Testis (tissue), 2 donors: ENCODE data around the gene IRGC.

Experiments
- POLR2A ChIP-seq: fragments of 450-650 bp; IDR thresholded peaks from one replicate; pipeline ENCODE4 v1.6.1; 2017; ENCODE audit warnings: antibody characterized with exemption, mild to moderate bottlenecking, moderate library complexity
- TF ChIP-seq, protein P1 (sequence below), 3 experiments: fragments of 450-650 bp in 2 of 3; fragments of 200-600 bp in 1 of 3; sonication (generic) in 1 of 3; IDR thresholded peaks; one replicate each; pipeline ENCODE4 v1.5.1; 2016 to 2019; ENCODE audit warnings: antibody characterized with exemption in 3 of 3, mild to moderate bottlenecking in 2 of 3, moderate library complexity in 1 of 3

DNA sequence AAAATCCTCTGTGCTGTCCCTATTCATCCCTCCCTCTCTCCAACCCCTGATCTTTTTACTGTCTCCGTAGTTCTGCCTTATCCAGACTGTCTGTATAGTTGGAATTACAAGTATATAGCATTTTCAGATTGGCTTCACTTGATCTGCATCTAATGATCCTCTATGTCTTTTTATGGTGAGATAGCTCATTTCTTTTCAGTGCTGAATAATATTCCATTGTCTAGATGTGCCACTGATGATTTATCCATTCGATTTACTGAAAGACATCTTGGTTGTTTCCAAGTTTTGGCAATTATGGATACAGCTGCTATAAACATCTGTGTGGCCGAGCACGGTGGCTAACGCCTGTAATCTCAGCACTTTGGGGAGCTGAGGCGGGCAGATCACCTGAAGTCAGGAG is 19.1 kb downstream of the IRGC start:
- TF ChIP-seq, protein P1, sequence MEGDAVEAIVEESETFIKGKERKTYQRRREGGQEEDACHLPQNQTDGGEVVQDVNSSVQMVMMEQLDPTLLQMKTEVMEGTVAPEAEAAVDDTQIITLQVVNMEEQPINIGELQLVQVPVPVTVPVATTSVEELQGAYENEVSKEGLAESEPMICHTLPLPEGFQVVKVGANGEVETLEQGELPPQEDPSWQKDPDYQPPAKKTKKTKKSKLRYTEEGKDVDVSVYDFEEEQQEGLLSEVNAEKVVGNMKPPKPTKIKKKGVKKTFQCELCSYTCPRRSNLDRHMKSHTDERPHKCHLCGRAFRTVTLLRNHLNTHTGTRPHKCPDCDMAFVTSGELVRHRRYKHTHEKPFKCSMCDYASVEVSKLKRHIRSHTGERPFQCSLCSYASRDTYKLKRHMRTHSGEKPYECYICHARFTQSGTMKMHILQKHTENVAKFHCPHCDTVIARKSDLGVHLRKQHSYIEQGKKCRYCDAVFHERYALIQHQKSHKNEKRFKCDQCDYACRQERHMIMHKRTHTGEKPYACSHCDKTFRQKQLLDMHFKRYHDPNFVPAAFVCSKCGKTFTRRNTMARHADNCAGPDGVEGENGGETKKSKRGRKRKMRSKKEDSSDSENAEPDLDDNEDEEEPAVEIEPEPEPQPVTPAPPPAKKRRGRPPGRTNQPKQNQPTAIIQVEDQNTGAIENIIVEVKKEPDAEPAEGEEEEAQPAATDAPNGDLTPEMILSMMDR (IDR thresholded peaks at IDR 0.05) = no peak
- TF ChIP-seq POLR2A = no peak
